HCEC 1CT (cell line): Measurements from ENCODE around the gene POLR2B.
"Not testable (repeated sequence)": the region's sequence is repeated elsewhere in the genome, so short reads cannot be mapped to it uniquely, and the experiment has no call there.

Experiments used
- DNase-seq: peaks from one replicate; pipeline ENCODE4 v3.0.0-alpha.2; 2017

Gene POLR2B

DNA sequence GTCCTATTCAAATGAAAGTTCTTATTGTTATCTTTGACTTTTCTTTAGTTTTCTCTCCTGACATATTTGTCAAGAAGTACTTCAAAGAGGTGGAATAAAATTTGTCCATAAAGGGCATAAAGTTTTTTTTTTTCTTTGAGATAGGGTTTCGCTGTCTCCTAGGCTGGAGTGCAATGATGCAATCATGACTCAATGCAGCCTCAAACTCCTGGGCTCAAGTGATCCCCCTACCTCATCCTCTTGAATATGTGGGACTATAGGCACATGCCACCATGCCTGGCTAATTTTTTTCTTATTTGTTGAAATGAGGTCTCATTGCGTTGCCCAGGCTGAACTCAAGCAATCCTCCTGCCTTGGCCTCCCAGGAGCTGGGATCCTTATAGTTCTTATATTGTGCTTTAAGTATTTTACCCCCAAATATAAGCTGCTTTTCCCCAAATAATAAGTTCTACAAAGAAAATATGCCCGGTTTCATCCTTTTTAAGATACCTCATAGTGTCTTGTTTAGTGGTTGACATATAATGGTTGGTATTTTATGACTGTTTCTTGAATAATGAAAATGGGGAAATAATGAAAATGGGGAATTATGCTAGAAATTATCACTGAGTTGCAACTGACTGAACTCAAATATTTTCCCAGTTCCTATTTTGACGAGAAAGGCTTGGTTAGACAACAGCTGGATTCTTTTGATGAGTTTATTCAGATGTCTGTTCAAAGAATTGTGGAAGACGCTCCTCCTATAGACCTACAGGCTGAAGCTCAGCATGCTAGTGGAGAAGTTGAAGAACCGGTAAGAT, 11.6 kb downstream of the POLR2B start:
- DNase-seq: peak; percentile 45

DNA sequence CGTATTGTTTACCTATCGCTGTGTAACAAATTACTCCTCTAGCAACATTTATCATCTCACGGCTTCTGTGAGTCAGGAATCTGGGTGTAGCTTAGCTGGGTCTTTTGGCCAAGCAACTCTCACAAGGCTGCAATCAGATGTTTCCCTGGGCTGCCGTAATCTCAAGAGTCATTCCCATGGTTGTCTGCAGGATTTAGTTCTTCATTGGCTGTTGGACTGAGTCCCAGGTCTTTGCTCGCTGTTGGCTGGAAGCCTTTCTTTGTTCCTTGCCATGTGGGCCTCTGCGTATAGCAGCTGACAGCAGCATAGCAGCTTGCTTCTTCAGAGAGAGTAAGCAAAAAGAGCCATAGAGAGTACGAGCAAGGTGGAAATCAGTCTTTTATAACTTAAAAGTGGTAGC, 16.8 kb downstream of the POLR2B start:
- peak; percentile 5 for DNase-seq

DNA sequence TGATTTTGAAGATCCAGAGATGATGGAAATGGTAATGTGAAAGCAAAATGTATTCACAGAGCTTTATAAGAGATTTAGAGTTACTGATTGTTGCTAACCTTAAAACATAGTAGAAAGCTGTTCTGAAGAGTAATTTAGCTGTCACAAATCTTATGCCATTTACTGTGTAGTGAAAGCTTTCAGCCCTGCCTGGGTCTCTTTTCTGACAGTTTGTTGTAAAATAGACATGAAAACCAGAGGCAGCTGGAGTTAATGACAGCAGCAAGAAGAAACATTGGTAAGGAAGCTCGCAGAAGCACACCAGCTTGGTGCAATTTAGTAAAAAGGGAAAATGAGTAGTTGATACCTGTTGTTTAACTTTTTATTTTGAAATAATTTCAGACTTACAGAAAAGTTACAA, 21.1 kb downstream of the POLR2B start:
- no peak for DNase-seq

DNA sequence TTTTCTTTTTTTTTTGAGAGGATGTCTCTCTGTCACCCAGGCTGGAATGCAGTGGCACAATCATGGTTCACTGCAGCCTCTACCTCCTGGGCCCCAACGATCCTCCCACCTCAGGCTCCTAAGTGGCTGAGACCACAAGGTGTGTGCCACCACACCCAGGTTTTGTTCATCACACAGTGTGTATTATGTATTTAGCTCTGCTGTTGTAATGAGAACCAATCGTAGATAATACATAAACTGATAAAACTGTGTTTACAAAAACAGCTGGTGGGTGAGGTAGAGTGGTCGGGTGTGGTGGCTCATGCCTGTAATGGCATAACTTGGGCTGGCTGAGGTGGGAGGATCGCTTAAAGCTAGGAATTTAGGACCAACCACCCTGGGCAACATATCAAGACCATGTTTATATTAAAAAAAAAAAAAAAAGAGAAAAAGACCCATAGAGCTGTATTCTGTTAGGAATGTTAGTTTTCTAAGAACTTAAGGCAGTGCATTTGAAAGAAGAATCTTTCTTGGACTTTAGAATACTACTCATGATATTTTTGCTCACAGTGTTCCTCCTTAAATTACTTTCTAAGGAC, 34.9 kb downstream of the POLR2B start:
- DNase-seq: no peak

DNA sequence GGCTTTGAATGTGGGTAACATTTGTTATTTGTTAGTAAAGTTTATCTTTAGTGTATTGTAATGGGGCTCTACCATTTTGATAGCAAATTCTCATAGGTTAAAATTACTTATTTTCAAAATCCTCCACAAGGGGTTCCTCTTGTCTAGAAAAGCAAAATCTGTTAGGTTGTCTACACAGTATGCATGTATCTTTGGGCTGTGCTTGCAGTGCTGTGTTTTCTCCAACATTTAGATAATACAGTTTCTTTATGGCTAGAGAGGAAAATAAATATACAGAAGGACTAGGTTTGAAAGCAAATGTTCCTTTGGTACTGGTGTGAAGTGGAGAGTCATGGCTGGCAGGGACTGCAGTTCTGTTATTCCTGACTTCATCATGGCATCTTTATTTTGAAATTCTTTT, 40.3 kb downstream of the POLR2B start:
- DNase-seq: no peak

DNA sequence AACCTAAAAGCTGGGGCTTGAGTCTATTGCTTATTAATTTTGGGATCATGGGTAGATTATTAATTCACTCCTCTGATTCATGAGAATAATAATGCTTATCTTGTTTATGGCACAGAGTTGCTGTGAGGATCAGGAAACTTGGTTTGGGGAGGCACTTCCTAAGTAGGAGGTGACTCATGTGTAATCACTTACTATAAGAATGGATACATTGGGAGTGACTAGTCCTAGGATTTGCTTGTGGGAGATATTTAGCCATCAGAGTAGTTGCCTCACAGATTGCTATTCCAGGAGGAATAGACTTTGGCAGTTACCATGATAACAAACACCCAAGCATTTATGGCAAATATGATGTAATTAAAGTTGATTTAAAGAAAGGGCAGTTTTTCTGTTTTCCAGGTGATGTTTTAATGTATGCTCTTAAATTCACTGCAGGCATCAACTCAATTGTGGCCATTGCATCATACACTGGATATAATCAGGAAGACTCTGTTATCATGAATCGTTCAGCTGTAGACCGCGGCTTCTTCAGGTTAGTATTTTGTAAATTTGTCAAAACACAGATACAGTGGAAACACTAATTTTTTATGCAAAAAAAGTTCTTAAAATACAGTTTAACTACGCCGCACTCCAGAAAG, 41.9 kb downstream of the POLR2B start:
- peak; percentile 86 for DNase-seq

DNA sequence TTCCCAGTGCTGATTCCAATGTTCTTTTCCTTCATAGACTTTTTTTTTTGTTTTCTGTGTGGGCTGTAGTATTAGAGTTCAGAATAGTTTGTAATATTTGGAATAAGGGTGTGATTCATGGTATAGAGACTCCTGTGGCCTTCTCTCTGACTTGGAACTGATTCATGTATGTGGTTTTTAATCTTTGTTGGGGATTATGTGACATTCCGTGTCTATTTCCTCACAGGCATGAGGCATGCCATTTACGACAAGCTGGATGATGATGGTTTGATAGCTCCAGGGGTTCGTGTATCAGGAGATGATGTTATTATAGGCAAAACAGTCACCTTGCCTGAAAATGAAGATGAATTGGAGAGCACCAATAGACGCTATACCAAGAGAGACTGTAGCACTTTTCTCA, 44.4 kb downstream of the POLR2B start:
- peak; percentile 88 for DNase-seq

DNA sequence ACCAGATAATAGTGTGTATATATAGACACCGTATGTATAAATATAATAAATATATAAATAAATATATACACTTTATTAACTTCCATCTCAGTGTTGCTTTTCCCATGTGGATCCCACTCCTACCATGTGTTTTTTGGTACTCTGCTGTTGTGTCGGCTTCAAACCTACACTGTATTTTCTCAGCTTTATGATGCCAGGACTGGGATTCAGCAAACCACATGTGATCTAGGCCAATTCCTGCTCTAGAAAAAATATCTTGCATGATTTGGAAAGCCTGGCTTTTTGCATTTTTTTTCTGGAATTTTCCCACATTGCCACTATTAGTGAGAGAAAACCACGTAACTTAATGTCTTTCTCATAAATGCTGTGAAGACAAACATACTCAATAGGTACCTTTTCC, 55.8 kb downstream of the POLR2B start:
- DNase-seq: no peak

DNA sequence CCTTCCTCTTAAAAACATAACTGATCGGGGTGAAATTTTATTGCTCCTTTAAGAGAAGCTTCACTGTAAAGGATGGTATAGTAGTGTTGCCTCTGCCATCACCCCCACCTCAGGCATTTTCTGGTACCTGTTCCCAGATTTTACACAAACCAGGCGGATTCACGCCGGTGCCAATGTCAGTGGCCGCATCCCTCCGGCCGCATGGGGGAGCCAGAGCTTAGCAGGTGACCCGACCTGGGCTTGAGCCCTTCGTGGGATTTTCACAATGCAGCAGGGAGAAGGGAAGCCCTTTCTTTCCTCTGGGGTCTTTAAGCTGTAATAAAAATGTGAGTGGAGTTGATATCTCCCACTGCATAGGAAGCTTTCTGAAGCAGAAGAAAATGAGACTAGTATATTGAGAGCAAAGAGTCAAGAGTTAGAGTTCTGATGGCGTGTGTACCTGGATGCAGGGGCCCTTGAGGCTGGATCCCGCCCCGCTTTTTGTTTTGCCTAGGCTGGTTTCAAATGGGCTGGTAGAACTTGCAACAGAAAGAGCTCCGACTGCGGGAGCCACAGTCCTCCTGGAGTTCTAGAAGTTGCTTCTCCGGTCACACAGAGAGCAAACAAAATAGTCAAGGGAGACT, 59.4 kb downstream of the POLR2B start:
- DNase-seq: peak; percentile 31

DNA sequence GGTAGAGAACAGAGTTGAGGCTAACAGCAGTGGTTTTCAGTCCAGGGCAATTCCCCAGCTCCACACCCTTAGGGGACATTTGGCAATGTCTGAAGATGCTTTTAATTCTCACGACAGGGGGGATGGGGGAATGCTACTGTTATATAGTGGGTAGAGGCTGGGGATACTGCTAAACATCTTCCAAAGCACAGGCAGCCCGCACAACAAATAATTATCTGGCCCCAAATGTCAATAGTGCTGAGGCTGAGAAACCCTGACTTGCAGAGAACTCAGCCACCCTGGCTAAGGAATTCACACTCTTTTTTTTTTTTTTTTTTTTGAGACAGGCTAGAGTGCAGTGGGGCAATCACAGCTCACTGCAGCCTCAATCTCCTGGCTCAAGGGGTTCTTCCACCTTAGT, 60.6 kb downstream of the POLR2B start:
- no peak for DNase-seq

DNA sequence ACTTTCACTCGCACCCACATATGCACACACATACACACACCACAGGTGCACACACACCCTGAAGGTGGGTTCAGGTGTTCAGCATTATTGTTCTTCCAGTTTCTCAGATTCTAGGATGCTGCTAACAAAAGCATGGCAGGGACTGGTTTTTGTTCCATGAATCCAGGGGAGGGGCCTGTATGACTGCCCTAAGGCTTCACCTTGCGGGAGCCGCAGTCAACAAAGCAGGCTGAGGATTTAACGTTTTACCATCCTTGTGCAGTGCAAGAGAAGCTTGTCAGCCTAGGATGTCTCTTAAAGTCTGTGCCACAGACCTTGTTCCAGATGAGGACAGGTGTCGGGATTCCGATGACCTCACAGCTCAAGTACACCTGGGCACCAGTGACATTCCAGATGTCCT, 61.8 kb downstream of the POLR2B start:
- DNase-seq: no peak

DNA sequence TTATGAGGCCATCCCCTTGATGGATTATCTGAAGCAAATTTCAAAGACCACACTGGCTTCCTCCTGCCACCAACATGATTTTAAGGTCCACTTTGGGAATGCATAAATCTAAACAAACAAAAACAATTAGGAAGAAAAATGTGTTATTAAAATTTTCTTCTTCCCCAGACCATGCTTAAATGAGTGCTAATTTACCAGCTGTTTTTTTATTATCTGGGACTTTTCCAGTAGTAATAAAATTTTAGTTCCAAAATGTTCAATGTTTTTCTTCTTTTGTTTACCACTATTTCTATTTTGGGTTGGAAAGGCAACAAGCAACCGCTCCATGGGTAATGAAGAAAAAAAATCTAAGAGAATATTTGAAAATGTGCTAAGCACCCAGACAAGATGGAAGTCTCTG, 62.3 kb downstream of the POLR2B start:
- no peak for DNase-seq

DNA sequence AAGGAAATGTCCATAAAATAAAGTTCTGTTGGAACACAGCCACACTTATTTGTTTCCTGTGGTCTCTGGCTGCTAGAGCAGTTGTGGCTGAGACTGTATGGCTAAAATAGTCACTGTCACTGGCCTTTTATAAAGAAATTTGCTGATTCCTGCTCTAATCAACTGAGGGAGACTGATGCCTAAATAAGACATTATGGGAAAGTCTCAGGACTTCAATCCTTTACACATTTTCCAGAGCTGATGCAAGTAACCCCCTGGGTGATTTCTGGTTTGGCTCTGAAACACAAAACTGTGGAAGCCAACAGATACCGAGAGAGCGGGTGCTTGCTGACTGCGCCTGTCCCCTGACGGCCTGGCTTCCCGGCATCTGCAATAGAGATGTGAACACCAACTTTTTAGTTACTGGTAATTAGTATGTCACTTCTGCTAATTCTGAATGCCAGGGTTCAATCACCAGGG, 64.0 kb downstream of the POLR2B start:
- DNase-seq: no peak

DNA sequence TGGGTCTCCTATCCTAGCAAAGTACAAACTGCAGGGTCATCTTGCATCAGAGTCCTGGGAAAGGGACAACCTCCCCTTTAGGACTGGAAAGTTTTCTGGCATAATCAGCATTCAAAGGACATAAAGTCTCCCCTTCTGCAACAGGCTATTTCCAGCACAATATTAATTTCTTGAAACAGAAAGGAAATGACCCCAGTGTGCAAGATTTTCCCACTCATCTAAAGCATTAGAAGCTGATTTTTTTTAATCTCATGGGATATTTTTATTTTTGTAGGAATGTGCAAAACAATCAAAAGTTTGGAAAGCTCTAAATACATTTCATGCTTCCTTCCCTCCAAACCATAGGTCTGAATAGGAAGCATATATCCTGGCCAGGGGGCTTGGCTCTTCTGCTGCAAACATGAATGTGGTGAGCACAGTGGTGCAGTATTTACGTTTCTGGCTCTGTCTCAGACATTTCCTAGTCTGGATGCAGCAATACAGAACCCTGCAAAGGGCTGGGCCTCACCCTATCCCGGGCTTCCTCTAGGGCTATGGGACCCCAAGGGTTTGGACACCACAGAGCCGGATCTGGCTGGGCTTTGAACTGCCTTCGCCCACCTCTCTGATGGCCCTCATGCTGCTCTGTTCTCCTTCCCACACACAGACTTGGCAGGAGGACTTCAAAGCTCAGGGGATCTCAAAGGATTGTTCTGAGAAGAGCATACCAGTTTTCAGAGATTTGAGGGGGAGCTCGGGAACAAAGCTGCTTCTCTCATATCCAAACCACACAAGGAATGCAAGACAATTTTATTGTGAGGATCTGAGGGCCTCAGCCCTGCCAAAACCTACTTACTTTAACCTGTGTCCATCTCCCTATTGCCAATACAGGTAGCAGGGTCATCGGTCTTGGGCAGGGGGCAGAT, 64.9 kb downstream of the POLR2B start:
- DNase-seq: no peak

DNA sequence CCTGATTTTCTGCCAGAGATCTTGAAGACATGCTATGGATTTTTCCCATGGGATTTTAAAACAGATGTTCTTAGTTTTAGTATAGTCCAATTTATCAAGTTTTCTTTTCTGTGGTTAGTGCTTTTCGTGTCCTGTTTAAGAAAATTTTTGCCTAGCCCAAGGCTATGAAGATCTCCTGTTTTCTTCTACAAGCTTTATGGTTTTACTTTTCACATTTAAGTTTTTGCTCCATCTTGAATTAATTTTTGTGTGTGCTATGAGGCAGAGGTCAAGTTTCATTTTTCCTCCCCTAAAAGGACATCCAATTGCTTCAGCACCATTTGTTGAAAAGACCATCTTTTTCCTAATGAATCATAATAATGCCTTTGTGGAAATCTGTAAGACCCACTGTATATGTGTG, 65.6 kb downstream of the POLR2B start:
- no peak for DNase-seq

DNA sequence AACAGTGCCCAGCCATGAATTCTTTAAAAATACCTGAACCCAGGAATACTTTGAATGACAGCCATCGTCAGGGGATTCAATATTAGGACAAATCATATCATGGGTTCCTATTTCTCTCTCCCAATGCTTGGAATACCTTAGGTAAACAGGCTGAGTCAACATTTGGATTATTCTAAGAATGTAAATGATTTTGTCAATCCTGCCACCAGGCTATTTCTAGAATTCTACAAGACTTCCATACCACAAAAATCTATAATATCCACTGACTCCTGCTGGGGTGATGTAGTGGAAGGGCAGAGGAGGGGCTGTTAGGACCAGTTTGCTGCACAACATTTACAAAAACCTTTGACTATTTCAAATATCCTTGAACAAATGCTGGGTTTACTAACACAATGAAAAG, 66.3 kb downstream of the POLR2B start:
- peak; percentile 41 for DNase-seq

DNA sequence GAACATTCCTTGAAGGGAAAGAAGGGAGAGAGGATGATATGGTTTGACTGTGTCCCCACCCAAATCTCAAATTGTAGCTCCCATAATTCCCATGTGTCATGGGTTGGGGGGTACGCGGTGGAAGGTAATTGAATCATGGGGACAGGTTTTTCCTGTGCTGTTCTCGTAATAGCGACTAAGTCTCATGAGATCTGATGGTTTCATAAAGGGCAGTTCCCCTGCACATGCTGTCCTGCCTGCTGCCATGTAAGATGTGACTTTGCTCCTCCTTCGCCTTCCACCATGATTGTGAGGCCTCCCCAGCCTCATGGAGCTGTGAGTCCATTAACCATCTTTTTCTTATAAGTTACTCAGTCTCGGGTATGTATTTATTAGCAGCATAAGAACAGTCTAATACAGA, 68.3 kb downstream of the POLR2B start:
- DNase-seq: not testable (repeated sequence)

DNA sequence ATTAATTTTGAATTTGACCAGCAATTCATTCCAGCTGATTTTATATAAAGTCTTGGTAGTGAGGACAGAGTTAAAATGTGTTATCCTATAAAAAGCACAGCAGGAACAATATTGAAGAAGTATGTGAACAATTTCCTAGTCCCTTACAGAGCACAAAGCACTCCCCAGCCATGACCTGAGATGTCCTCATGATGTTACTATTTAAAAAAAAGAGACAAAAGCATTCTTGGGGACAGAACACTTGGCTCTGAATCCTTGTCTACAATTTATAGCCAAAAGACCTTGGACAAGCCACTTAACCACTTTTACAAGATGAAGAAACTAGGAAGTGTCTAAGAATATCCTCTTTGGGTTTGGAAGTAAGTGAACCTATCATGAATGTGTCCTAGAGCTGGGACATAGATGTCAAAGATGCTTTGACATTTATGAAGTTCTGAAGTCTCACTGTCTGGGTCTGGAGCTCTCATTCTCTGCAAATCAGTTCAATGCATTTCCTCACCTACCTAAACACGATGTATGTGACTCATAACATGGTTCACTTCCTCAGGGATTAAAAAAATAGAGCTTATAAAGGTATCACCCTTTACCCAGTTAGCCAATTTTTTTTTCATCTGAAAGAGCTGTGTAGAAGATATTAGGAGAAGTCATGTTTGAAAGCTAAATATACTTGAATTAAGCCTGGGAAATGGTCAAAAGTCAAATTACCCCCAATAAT, 70.1 kb downstream of the POLR2B start:
- no peak for DNase-seq

DNA sequence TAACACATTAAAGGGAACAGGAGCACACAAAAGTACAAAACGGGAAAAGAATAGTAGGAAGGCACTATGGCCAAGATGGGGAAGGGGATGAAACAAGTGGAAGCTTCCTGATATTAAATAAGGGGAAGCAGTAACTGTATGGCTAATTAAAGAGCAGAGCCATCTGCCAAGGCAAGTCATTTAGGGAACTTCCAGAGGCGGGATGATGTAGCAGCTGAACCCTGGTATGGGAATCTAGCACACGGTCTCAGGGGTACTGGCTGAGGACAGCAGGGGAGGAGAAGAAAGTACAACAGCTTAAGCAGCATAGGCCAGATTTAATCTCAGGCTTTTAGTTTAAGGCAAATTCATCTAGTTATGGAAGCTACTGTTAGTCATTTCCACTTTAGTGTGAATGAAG, 72.4 kb downstream of the POLR2B start:
- no peak for DNase-seq

DNA sequence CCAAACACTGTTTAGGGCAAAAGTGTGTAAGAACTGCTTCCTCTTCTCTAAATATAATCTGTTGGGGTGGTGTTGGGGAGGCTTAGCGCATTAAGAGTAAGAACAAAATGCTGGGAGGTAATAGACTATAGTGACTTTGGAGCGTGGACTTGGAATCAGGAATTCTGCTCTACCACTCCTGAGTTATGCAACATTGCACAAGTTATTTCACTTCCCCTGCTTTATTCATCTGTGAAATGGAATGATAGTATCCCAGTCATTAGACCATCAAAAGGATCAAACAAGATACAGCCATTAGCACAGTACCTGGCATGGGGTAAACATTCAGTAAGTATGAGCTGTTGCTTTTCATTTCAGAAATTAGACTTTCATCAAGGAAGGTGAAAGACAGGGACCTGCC, 72.8 kb downstream of the POLR2B start:
- DNase-seq: no peak

DNA sequence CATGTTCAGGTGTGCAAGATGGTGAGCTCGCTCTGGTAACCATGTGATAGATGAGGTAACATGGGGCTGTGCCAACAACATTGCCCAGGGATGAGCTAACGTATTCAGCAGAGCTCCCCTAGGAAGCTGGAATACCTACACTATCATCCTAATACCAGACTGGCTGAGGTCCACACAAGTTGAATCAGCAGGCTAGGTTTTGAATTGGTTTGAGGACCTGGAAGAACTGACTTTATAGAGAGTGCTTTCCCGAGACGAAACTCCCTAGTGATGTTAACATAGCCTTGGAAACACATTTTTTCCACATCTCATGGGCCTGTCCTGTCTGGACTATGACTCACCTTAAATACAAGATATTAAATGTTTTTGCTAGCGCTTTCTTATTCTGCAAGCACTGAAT, 74.8 kb downstream of the POLR2B start:
- no peak for DNase-seq

DNA sequence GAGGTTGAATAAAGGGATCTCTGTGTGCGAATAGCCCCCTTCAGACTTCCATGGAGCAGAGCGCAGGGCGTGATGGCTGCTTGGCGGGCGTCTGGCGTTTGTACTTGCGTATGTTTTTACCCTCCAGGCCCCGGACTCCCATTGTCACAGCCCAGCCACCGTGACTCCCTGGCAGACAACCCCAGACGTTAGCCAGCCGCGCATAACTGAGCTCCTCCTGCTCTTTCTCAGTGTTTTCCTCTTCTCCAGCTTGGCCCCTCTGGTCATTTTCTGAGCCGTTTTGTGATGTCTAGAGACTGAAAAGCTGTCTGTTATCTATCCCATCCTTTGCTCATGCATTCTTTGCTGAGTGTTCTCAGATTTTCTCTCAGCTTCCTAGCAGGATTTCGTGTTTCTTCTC, 77.2 kb downstream of the POLR2B start:
- DNase-seq: no peak
